Activated B cell treated with CpG ODN at 0.5 μM for 24 hours (primary cell): ENCODE results near the gene PIK3R3. TPM values are rescaled to one million over a fixed set of nuclear protein-coding genes. Genes with fewer than 3 reads are reported as not detected.

Experiments
- ATAC-seq: fragments of 200-7000 bp; cut with Tn5 transposase; one replicate; pipeline ENCODE4 v1.10.0; 2021; ENCODE audit warnings: low read depth, mild to moderate bottlenecking, moderate library complexity
- CTCF ChIA-PET: fragments of 350-600 bp; sonication (Branson Sonifier 250); formaldehyde crosslinking; loops from one replicate; lab custom pipeline; 2021; ENCODE audit warnings: antibody characterized with exemption; lab: Charles Lee
- POLR2A ChIA-PET: fragments of 350-600 bp; sonication (Branson Sonifier 250); formaldehyde crosslinking; loops from one replicate; lab custom pipeline; 2021; ENCODE audit warnings: antibody characterized with exemption; lab: Charles Lee
- DNase-seq: peaks from one replicate; pipeline ENCODE4 v3.0.0; 2022
- H3K27ac Mint-ChIP-seq: one replicate; pipeline ENCODE4 v1.8.0; 2020; ENCODE audit warnings: mixed read lengths
- H3K27me3 Mint-ChIP-seq: one replicate; pipeline ENCODE4 v1.8.0; 2021; ENCODE audit warnings: mixed read lengths
- H3K36me3 Mint-ChIP-seq: one replicate; pipeline ENCODE4 v1.8.0; 2021; ENCODE audit warnings: low read depth, mixed read lengths
- H3K4me1 Mint-ChIP-seq: one replicate; pipeline ENCODE4 v1.8.0; 2021; ENCODE audit warnings: mixed read lengths
- H3K4me3 Mint-ChIP-seq: one replicate; pipeline ENCODE4 v1.8.0; 2020; ENCODE audit warnings: mild to moderate bottlenecking, mixed read lengths
- H3K9me3 Mint-ChIP-seq: one replicate; pipeline ENCODE4 v1.8.0; 2020; ENCODE audit warnings: mixed read lengths
- CTCF ChIP-seq: fragments of 200-600 bp; IDR thresholded peaks from one replicate; pipeline ENCODE4 v1.8.0; 2022; ENCODE audit warnings: antibody characterized with exemption, mild to moderate bottlenecking
- intact Hi-C: fragments of 100-400 bp; cut with micrococcal nuclease; formaldehyde crosslinking; loops from one replicate; pipeline ENCODE4 v1.15.1; 2024
- total RNA-seq: library from RNA; stranded (reverse); gene quantifications from 2 replicates; pipeline ENCODE4 v1.2.3, GENCODE V29; 2022

Gene PIK3R3
- total RNA-seq, 1 donor from 2014 or later, result 1.3 TPM

GRCh38 chr1:46172321-46172720, 39.9 kb upstream of the PIK3R3 start:
- intact Hi-C loops, result no loop called here
- no peak for TF ChIP-seq CTCF
- no peak for DNase-seq
- Mint-ChIP-seq H3K4me1 (peaks cover 18% of the 10 kb centered on the region), H3K27ac (no peak overlapping the region), H3K27me3 (peaks cover 4% of the 10 kb centered on the region), H3K36me3 (no peaks in the 10 kb centered on the region), H3K9me3 (no peaks in the 10 kb centered on the region), H3K4me3 (no peak overlapping the region)
- no peak for ATAC-seq
- CTCF ChIA-PET, result interaction anchor here (1.6 kb wide), 1 partner anchor 135 kb away, joined by 4 read pairs; no protein-coding TSS in a partner anchor
- POLR2A ChIA-PET, result no interaction called here

GRCh38 chr1:46171871-46172270, 39.4 kb upstream of the PIK3R3 start:
- H3K4me3 Mint-ChIP-seq, result no peak overlapping the region
- no peaks in the 10 kb centered on the region for H3K9me3 Mint-ChIP-seq
- CTCF ChIA-PET, result interaction anchor here (1.6 kb wide), 1 partner anchor 135 kb away, joined by 4 read pairs; no protein-coding TSS in a partner anchor
- H3K27me3 Mint-ChIP-seq, result peaks cover 4% of the 10 kb centered on the region
- no peak for TF ChIP-seq CTCF
- intact Hi-C loops, result no loop called here
- no peaks in the 10 kb centered on the region for H3K36me3 Mint-ChIP-seq
- H3K4me1 Mint-ChIP-seq, result peaks cover 22% of the 10 kb centered on the region
- no peak overlapping the region for H3K27ac Mint-ChIP-seq
- DNase-seq (no peak), ATAC-seq (no peak)
- POLR2A ChIA-PET, result no interaction called here

GRCh38 chr1:46171351-46171750, 38.9 kb upstream of the PIK3R3 start:
- H3K4me1 Mint-ChIP-seq, result peaks cover 25% of the 10 kb centered on the region
- no peak for TF ChIP-seq CTCF
- H3K4me3 Mint-ChIP-seq, result no peak overlapping the region
- no peaks in the 10 kb centered on the region for H3K36me3 Mint-ChIP-seq
- ATAC-seq (no peak), DNase-seq (no peak)
- CTCF ChIA-PET, result no interaction called here
- H3K27ac Mint-ChIP-seq, result no peak overlapping the region
- intact Hi-C loops, result no loop called here
- POLR2A ChIA-PET, result no interaction called here
- H3K27me3 Mint-ChIP-seq, result peaks cover 4% of the 10 kb centered on the region
- no peaks in the 10 kb centered on the region for H3K9me3 Mint-ChIP-seq

- H3K4me1 Mint-ChIP-seq, result peaks cover 29% of the 10 kb centered on the region
- intact Hi-C loops, result no loop called here
- POLR2A ChIA-PET, result no interaction called here
- H3K27ac Mint-ChIP-seq, result no peak overlapping the region
- DNase-seq (no peak), ATAC-seq (no peak)
- CTCF ChIA-PET, result interaction anchor here (1.4 to 3.1 kb wide), 2 partner anchors 54 to 134 kb away, joined by 3 to 15 read pairs; no protein-coding TSS in a partner anchor
- H3K27me3 Mint-ChIP-seq, result peaks cover 4% of the 10 kb centered on the region
- no peaks in the 10 kb centered on the region for H3K36me3 Mint-ChIP-seq
- no peaks in the 10 kb centered on the region for H3K9me3 Mint-ChIP-seq
- no peak overlapping the region for H3K4me3 Mint-ChIP-seq
- TF ChIP-seq CTCF, result no peak
Measured at GRCh38 chr1:46169811-46170454, 37.5 kb upstream of the PIK3R3 start.

GRCh38 chr1:46168477-46168876, 36.0 kb upstream of the PIK3R3 start:
- Mint-ChIP-seq H3K27me3 (peaks cover 9% of the 10 kb centered on the region), H3K36me3 (no peaks in the 10 kb centered on the region), H3K27ac (no peak overlapping the region), H3K4me3 (no peak overlapping the region), H3K9me3 (no peaks in the 10 kb centered on the region), H3K4me1 (peaks cover 29% of the 10 kb centered on the region)
- TF ChIP-seq CTCF, result no peak
- ChIA-PET POLR2A (no interaction called here), CTCF (interaction anchor here (3.1 kb wide), 1 partner anchor 133 kb away, joined by 15 read pairs; no protein-coding TSS in a partner anchor)
- intact Hi-C loops, result no loop called here
- no peak for DNase-seq
- ATAC-seq, result no peak
